Progenitor cell of endocrine pancreas (in vitro differentiated cells): ENCODE measurements around the gene TRIM44. TPM values are rescaled to one million over a fixed set of nuclear protein-coding genes. Genes with fewer than 3 reads are reported as not detected.
"Not testable (repeated sequence)": the region's sequence is repeated elsewhere in the genome, so short reads cannot be mapped to it uniquely, and the experiment has no call there.

Experiments
- DNase-seq: peaks from one replicate; pipeline ENCODE4 v3.0.0; 2021; ENCODE audit warnings: low spot score; ENCODE audit not compliant: unreplicated experiment
- H3K27ac Mint-ChIP-seq: 2 replicates; pipeline ENCODE4 v1.8.0; 2021; ENCODE audit warnings: mild to moderate bottlenecking, moderate library complexity, mixed read lengths
- H3K27me3 Mint-ChIP-seq: 2 replicates; pipeline ENCODE4 v1.8.0; 2021; ENCODE audit warnings: mixed read lengths
- H3K36me3 Mint-ChIP-seq: 2 replicates; pipeline ENCODE4 v1.8.0; 2022; ENCODE audit warnings: mixed read lengths; ENCODE audit not compliant: insufficient read depth
- H3K4me1 Mint-ChIP-seq: 2 replicates; pipeline ENCODE4 v1.8.0; 2021; ENCODE audit warnings: low read depth, mixed read lengths
- H3K4me3 Mint-ChIP-seq: 2 replicates; pipeline ENCODE4 v1.8.0; 2021; ENCODE audit warnings: low read depth, mild to moderate bottlenecking, moderate library complexity, mixed read lengths
- H3K9me3 Mint-ChIP-seq: 2 replicates; pipeline ENCODE4 v1.8.0; 2021; ENCODE audit warnings: low read depth, mixed read lengths
- CTCF ChIP-seq: fragments of 200-600 bp; sonication (generic); IDR thresholded peaks from one replicate; pipeline ENCODE4 v1.5.0; 2021; ENCODE audit warnings: antibody characterized with exemption, mild to moderate bottlenecking; ENCODE audit not compliant: unreplicated experiment
- total RNA-seq: library from RNA; stranded (reverse); gene quantifications from 2 replicates; pipeline ENCODE4 v1.2.1, GENCODE V29; 2021

TRIM44 gene
- total RNA-seq, 1 donor from 2014 or later = 65.1 TPM

- Mint-ChIP-seq H3K27me3 (peaks cover 6% of the 10 kb centered on the region), H3K4me1 (no peaks in the 10 kb centered on the region), H3K9me3 (no peaks in the 10 kb centered on the region), H3K4me3 (no peak overlapping the region), H3K36me3 (no peaks in the 10 kb centered on the region), H3K27ac (no peak overlapping the region)
- TF ChIP-seq CTCF = no peak
- no peak for DNase-seq
These were observed 15.0 kb upstream of the TRIM44 start for GRCh38 chr11:35647421-35648093.

DNA sequence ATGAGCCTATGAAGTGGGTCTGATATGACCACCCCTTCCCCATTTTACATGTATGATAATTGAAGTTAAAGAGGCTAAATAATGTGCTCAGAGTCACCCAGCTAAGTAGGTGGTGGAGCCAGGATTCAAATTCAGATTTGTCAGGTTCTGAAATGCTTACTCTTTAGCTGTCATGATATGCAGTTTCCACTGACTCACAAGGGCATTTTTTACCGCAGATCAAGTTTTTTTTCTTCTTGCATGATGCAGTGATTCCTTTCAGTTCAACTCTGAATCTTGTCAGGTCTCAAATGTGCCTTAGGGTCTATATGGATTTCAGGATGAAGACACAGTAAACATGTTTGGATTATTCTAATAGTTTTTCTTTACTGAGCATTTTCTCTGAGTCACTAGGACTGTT, 12.6 kb upstream of the TRIM44 start:
- no peak overlapping the region for H3K27ac Mint-ChIP-seq
- no peak overlapping the region for H3K4me3 Mint-ChIP-seq
- no peaks in the 10 kb centered on the region for H3K9me3 Mint-ChIP-seq
- no peak for DNase-seq
- TF ChIP-seq CTCF = no peak
- H3K36me3 Mint-ChIP-seq = no peaks in the 10 kb centered on the region
- H3K27me3 Mint-ChIP-seq = peaks cover 18% of the 10 kb centered on the region
- H3K4me1 Mint-ChIP-seq = no peaks in the 10 kb centered on the region

- no peak overlapping the region for H3K4me3 Mint-ChIP-seq
- no peaks in the 10 kb centered on the region for H3K36me3 Mint-ChIP-seq
- no peaks in the 10 kb centered on the region for H3K9me3 Mint-ChIP-seq
- H3K27me3 Mint-ChIP-seq = peaks cover 20% of the 10 kb centered on the region
- H3K4me1 Mint-ChIP-seq = no peaks in the 10 kb centered on the region
- no peak for DNase-seq
- TF ChIP-seq CTCF = no peak
- no peak overlapping the region for H3K27ac Mint-ChIP-seq
These were observed 12.1 kb upstream of the TRIM44 start for GRCh38 chr11:35650467-35650866.

DNA sequence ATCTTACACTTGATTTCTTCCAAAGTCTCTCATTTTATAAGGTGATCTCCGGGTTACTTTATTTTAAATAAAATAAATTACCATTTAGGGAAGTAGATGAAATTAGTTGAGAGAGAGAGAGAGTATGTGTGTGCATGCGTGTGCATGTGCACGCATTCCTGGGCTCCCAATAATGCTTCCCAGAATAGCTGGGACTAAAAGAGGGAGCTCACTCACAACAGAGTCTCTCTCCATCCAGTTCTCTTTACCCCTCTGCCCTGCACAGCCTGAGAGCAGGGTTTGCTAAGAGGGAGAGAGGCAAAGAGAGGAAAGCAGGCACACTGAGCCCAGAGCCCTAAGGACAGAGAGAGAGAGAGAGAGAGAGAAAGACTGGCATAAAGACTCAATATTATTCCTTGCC, 11.3 kb upstream of the TRIM44 start:
- Mint-ChIP-seq H3K4me1 (no peaks in the 10 kb centered on the region), H3K9me3 (no peaks in the 10 kb centered on the region), H3K36me3 (no peaks in the 10 kb centered on the region), H3K27me3 (peaks cover 23% of the 10 kb centered on the region), H3K27ac (no peak overlapping the region), H3K4me3 (no peak overlapping the region)
- TF ChIP-seq CTCF = no peak
- DNase-seq = no peak

DNA sequence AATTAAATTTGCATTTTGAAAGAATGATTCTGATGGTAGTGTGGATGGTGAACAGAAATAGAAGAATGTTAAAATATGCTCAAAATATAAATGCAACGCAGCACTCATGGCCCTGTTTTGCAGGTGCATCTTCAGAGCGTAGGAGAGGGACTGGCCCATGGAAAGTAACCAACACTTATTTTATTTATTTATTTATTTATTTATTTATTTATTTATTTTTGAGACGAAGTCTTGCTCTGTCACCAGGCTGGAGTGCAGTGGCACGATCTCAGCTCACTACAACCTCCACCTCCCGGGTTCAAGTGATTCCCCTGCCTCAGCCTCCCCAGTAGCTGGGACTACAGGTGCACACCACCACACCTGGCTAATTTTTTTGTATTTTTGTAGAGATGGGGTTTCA, 9.8 kb upstream of the TRIM44 start:
- H3K9me3 Mint-ChIP-seq, DNase-seq, H3K36me3 Mint-ChIP-seq, H3K4me3 Mint-ChIP-seq, H3K27ac Mint-ChIP-seq, H3K4me1 Mint-ChIP-seq: not testable (repeated sequence)
- H3K27me3 Mint-ChIP-seq = peaks cover 30% of the 10 kb centered on the region

DNA sequence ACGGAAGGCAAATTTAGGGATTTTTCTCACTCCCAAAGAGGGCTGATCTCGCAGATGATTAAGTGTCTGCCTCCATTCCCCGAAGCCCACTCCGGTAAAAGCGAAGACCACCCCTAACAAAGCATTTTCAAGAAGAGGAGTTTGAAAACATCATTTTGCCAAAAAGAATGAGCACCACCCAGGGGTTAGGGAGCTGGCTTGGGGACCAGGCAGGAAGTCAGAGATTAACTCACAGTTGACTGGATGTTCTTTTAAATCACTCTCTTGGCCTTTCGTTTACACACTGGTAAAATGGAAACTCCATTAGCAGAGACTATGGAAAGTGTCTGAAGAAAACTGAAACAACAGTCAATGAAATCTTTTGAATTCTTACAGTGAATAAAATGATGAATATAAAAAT, 7.9 kb upstream of the TRIM44 start:
- H3K9me3 Mint-ChIP-seq = no peaks in the 10 kb centered on the region
- no peaks in the 10 kb centered on the region for H3K36me3 Mint-ChIP-seq
- TF ChIP-seq CTCF = no peak
- H3K27me3 Mint-ChIP-seq = peaks cover 39% of the 10 kb centered on the region
- no peak overlapping the region for H3K4me3 Mint-ChIP-seq
- H3K27ac Mint-ChIP-seq = no peak overlapping the region
- no peaks in the 10 kb centered on the region for H3K4me1 Mint-ChIP-seq
- DNase-seq = no peak
